ENCODE measurements around the gene COL27A1.
A peak's percentile ranks its signal among the peaks of the same experiment; 100 is the strongest.
"Not testable (repeated sequence)": the region's sequence is repeated elsewhere in the genome, so short reads cannot be mapped to it uniquely, and the experiment has no call there.

Gene COL27A1

DNA sequence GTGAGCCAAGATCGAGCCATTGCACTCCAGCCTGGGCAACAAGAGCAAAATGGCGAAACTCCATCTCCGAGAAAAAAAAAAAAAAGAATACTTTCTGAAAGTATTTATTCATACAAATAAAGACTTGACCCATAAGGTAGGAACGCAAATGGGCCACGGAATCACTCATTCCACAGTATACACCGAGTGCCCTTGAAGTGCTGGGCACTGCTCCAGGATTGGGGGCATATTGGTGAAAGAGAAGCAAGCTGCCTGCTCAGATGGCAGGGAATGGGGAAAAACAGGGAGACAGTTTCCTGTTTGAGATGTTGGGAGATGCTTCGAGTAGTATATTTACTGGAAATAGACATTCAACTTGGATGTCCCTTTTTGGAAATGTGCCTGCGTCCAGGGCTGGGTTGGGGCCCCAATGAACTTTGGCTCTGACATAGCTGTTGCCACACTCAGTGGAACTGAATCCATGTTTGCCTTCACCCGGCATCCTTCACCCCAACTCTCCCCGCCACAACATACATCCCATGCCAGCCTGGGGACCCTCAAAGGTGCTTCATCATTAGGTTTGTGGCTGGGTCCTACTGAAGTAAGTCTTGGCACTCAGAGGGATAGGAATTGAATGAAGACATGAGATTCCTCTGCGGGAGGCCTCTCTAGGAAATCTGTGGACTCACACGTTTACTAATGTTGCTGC lies 173.7 kb downstream of the COL27A1 start:
- DNase-seq, result not testable (repeated sequence)

DNA sequence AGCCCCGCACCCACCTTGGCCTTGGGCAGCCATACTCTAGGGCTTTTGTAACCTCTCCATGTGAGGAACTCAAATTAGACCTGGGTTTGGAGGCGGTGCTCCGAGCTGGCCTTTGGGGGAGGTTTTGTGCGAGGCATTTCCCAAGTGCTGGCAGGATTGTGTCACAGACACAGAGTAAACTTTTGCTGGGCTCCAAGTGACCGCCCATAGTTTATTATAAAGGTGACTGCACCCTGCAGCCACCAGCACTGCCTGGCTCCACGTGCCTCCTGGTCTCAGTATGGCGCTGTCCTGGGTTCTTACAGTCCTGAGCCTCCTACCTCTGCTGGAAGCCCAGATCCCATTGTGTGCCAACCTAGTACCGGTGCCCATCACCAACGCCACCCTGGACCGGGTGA lies 174.3 kb downstream of the COL27A1 start, which contains the start of gene ORM2:
TSS of gene ORM2 (plus strand) at position 245 of the 398 bp plus-strand sequence. CDS start at position 281, 36 bp downstream.
- DNase-seq, result not testable (repeated sequence)

DNA sequence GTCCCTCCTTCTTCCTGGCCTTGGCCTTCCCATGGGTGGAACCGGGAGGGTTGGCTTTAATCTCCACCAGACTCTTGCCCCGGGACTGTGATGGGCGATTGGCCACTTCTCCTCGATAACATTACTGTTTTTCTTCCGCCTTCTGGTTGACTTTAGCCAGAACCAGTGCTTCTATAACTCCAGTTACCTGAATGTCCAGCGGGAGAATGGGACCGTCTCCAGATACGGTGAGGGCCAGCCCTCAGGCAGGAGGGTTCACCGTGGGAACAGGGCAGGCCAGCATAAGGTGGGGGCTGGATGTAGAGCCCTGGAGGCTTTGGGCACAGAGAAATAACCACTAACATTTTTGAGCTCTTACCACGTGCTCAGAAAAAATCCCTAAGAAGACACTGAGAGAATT lies 175.3 kb downstream of the COL27A1 start:
- DNase-seq, result no peak

DNA sequence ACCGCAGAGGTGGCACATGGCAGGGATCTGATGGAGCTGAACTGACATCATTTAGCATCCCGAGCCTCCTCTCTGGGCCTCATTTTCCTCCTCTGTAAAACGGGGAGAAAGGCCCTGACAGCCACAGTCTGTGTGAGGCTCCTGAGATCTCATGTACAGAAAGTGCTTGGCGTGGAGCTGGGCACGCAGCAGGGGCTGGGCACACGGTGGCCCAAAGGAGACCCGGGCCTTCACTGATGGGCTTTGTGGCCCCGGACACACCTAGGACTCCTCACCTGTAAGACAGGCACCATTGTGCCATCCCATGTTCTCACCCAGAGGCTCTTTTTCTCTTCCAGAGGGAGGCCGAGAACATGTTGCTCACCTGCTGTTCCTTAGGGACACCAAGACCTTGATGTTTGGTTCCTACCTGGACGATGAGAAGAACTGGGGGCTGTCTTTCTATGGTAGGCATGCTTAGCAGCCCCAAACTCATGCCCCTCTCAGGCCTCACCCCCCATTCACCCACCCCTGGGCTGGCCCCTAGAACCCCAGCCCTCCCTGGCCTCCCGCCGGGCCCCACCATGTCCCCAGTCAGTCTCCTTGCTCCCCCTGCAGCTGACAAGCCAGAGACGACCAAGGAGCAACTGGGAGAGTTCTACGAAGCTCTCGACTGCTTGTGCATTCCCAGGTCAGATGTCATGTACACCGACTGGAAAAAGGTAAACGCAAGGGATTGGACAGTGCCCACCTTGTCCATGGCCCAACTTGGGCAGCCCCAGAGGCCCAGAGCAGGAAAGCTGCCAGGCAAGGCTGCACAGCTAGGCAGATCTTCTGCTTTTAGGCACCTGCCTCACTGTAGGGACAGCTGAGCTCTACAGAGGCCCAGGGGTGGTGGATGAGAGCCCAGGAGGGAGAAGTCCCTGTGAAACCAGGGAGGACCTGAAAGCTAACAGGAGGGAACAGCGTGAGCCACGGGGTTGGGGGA lies 176.2 kb downstream of the COL27A1 start:
- DNase-seq, result not testable (repeated sequence)

DNA sequence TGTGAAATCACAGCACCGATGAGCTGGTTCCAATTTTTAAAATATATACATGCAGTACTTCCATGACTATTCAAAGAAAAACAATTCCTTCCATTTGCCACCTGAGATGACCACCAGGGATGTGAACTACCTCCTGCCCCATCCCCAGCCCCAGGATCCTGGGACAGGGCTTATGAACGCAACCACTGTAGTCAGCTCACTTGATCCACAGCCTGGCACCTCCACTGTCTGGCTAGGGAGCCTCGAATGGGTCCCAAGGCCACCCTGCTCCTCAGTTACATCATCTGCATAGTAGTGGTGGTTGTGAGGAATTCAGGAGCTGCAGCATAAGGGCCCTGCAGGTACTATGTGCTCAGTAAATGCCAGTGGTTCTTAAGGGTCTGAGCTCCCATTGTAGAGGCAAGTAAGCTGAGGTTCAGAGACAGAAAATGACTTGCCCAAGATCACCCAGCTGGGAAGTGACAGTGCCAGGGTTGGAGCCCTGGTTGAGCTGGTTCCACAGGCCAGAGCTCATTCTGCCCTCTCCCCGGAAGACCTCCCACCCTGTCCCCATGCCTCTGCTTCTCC lies 177.2 kb downstream of the COL27A1 start:
- not testable (repeated sequence) for DNase-seq

DNA sequence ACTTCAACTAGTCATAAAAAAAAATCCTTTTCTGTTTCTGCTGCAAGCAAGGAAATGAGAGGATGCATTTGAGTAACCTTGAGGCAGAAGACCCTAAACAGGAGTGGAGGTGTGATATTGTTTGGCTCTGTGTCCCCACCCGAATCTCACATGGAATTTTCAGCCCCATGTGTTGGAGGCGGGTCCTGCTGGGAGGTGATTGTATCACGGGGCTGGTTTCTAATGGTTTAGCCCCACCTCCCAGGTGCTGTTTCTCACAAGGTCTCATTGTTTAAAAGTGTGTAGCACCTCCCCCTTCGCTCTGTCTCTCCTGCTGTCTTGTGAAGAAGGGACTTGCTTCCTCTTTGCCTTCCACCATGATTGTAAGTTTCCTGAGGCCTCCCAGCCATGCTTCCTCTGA lies 178.4 kb downstream of the COL27A1 start:
- DNase-seq, result not testable (repeated sequence)

DNA sequence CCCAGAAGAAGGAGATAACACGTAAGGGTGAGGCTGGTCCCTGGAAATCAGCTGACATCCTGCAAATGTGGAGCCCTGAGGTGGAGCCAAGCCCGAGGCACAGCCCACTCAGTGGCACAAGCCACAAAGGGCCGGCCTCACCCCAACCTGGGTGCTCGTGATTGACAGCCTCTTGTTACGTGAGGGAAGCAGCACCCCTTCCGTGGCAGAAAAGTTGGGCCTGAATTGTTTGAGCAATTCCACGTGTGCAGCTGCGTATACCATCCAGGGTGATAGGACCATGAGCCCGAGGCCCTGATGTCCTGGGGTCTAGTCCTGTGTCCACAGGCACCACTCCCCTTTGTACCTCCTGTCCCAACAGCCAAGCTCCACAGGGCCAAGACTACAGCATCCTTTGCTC lies 179.2 kb downstream of the COL27A1 start:
- no peak for DNase-seq

DNA sequence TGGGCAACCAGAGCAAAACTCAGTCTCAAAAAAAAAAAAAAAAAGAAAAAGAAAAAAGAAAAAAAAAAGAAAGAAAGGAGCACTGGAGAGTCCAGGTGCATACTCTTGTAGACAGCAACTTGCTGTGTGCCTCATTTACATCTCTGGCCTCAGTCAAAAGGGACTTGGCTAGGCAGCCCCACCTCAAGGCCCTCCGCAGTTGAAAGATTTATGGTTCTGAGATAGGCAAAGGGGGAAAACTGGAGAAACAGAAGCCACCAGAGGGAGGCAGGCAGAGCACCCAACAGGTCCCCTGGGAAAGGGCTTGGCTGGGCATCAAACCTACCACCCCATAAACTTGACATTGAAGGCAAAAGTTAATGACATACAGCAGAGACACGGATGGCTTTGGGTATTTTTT lies 180.4 kb downstream of the COL27A1 start:
- no peak for DNase-seq

DNA sequence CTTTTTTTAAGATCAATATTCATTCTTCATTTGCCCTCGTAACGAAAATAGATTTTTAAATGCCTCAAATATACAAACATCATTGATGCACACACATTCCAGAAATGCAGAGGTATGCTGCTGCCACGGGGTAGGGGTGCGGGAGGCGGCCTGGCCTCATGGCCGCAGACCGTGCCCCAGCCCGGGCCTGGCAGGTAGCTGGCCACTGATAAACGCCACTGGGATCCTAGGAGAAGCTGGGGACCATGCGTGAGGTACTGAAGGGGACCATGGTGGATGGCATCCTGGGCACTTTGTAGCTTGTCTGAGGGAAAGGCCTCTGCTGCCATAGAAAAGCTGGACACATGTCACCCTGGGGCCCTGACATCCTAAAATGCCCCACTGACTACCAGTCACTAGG lies 180.8 kb downstream of the COL27A1 start:
- no peak for DNase-seq

DNA sequence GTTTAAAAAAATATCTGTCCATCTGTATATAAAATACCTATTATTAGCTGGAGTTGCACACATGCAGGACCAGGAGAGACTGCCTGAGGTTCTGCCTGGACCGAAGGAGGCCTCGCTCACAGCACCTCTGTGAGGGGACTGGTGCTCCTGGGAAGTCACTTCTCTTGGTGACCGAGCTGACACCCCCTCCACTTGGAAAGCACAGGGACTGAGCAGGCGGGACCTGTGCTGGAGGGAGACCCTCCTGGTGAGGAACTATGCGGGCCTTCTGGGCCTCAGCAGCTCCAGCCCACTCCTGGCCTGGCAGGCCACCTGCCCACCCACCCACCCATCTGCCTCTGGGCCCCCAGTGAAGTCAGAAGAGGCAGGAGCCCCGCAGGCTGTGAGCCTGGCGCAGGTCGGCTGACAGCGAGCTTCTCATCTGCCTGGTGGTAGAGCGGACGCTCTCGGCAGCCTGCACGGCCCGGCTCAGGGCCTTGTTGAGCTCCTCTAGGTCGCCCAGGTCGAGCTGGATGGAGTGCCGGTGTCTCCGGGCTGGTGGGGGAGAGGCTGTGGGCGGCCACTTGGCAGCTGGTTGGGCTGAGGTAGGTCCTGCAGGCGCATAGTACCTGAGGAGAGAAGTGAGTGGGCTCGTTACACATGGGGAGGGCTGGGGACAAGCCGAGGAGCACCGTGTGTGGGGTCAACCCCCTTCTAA lies 181.5 kb downstream of the COL27A1 start:
- DNase-seq, result no peak

DNA sequence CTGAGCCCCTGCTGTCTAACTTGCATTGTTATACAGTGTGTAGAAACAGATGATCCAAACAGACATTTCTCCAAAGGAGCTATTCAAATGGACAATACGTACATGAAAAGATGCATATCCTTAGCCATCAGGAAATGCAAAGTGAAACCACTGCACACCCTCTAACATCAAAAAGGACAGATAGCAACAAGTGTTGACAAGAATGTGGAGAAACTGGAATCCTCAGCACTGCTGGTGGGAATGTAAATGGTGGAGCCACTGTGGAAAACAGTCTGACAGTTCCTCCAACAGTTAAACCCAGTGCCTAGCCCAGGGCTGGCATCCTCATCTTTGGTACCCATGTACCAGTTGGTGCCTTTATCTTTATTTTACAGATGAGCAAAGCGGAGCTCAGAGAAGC lies 182.8 kb downstream of the COL27A1 start:
- DNase-seq, result no peak

DNA sequence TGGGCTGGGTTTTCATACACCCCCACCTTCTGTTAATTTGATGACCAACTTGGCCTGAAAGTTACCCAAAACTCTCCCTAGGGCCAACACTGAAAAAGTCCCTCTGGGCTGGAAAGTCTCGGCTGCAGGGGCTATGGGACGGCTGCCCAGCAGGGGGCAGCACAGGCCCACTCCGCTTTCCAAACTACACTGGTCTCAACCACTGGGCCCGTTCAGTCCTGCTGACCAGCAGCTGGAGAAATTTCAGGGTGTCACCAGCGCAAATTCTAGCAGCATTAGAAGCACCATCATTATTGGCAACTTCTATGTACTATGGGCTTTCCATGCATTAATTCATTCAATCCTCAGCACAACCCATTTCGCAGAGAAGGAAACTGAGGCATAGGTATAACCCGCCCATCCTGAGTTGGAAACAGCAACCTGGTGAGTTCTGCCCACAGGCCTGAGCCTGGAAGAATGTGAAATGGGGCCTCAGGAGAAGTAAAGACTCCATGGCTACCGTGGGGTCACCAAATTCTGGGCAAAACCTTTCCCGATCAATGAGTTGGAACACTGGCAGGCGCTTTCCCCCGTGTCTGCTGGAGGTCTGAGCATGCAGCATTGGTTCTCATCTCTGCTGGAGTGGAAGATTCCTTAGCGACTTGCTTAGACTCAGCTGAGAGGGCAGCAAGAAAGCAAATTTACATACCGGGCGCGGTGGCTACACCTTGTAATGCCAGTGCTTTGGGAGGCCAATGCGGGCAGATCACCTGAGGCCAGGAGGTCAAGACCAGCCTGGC lies 184.0 kb downstream of the COL27A1 start:
- DNase-seq, result peak; percentile 65 to 70

DNA sequence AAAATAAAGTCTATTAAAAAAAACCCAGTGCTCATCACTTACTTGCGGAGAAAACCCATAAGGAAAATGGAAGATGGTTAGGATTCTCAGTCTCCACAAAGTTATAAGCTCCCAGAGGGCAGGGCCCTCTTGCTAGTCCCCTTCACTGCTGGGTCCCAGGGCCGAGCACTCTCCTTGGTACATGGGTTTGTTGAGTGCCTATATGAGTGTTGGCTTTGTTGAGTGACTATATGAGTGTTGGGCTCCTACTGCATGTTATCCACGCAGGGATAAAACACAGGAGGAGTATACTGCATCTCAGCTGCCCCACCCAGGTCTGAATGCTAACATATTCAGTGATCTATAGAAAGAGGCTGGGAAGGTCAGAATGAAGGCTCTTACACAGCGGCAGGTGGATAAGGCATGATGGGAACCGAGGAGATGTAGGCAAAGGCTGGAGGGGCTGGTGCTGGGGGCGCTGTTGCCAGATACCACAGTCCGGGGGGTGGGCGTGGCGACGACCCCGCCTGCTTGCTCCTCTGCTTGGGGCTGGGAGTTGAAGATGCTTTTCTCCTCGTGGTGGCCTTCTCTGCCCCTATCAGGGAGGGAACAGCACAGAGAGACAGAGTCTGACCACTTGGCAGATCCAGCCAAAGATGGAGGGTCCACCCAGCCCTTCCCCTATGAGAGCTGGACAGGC lies 186.0 kb downstream of the COL27A1 start:
- DNase-seq, result no peak

DNA sequence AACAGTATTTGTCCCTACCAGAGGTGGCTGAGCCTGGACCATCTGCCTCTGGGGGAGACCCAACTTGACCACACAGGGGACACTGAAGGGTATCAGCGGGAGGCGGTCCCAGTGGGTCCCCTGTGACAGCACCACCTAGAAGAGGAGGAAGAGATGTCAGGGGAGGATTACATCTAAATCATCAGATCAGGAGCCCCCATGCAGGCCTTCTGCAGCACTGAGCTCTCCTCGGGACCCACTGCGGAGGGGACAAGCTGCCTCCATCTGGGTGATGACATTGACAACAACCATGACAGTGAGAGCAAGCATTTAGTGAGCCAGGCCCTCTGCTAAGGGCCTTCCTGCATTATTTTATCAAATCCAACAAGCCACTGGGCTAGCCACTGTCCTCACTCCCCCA lies 186.7 kb downstream of the COL27A1 start:
- no peak for DNase-seq

DNA sequence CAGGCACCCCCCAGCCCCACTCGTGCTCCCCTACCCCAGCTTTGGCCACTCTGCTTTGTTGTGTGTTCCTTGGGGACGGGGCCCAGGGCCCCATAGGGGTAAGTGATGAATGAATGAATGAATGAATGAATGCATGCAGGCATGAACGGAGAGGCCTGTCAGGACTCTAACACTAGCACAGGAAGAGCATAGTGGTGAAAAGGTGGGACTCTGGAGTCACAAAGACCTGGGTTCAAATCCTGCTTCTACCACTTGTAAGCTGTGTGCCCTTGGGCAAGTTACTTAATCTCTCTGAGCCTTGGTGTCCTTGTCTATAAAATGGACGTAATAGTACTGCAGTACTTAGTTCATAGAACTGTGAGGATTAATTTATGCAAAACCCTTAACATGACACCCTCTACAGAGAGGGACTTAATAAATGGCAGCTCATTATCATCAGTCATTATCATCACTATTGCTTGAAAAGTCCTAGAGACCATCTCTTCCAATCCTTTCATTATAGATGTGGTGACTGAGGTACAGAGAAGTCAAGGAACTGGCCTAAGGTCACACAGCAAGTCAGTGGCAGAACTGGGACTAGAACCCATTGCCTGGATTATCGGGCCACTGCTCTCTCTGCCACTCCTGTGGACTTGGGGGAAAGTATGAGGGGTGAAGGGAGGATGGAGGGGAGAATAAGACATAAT lies 187.6 kb downstream of the COL27A1 start:
- DNase-seq, result no peak

DNA sequence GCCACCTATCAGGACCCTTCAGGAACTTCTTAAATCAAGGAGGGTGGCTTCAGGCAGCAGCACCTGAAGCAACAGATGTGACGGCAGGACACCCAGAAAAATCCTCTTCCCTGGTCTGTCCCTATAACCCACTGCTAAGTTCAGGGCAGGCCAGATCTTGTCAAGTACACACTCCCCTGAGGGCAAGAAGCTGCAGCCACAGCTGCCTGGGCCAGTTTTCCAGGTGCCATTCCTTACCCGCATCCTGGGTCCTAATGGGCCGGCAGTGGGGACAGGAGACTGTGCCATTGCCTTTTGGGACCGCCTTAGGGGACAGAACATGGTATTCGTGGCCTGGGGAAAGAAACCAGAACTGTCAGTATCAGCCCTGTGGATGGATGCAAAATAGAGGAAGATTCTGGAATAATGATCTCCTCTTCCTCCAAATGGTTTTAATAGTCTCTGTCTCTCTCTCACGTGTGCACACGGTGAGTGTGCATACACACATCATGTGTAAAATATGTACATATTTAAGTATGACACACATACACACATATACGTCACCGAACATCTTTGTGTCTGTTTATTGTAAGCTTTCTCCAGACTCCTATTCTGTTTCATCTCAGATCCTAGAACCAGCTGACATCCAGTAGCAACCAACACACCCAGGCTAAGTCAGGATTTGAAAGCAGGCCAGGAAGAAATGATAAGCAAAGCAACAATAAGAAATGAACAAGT lies 188.3 kb downstream of the COL27A1 start:
- DNase-seq, result no peak

DNA sequence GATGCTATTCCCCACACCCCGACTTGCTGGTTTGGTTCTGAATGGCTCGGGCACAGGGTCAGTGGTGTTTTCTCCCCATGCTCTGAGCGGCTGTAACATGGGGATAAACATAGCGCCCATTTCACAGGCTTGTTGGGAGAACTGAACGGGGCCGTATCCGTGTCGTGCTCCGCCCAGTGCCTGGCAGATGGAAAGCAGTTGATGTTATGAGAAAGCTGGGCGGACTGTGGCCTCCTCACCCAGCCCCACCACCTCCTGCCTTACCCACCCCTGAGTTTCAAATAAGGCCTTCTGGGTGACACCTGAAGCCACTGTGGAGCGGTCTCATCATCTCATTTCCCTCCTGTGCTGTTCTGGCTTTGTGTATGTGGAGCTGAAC lies 188.8 kb downstream of the COL27A1 start:
- no peak for DNase-seq

DNA sequence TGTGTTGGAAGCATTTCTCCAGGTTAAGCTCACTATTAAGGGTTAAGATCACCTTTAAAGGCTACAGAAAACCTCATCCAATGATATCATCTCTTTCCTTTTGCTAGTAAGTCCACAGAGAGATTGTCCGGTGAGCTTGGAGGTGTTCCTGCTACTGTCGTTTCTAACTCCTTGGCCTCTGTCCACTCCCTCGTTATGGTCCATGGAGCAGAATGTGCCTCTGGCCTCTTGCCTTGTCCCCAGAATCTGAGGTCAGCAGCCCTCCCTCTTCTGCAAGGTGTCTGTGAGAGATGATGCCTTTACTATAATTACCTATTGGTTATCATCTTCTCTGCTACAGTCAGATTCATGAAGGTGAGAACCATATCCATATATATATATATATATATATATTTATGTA lies 189.4 kb downstream of the COL27A1 start:
- no peak for DNase-seq

DNA sequence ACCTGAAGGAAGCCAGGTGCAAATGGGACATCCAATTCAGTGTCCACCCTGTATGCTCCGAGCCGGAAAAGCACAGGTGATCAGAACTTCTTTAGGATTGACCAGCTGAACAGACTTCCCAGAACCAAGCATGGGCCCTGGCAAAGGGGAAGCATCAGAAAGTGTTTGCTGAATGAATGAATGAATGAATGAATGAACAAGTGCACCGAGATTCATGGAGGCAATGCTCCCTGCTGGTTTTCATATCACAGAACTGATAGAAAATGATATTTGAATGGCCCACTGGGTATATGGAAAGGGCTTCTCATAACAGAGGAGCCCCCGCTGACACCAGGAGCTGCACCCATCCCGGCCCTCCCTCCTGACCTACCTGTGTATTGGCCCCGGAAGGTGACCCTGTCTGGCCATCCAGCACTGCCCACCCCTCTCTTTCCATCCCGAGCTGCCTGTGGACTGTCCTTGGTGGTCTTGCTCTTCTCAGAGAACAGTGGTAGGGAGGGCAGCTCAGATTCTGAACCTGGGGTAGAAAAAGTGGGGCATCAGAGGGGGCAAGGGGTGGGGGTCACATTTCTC lies 190.2 kb downstream of the COL27A1 start:
- no peak for DNase-seq

DNA sequence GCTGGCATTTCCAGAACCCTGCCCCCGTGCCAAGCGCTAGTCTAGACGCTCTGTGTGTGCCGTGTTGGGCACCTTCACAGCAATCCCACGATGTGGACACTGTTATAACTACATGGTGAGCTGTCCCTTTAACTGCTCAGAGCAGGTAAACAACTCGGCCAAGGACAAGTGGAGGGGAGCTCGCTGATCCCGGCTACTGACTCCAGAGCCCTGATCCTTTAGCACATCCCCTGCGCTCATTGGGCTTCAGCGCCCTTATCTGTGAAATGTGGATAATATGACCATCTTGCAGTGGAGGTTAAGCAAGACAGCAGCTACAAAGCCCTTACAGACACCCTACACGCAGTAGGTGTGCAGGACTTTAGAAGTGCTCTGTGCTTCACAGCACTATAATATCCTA lies 190.8 kb downstream of the COL27A1 start:
- no peak for DNase-seq

Measured in activated CD4-positive, alpha-beta T cell treated with anti-CD3 and anti-CD28 coated beads, Interleukin-2, amount 50 U/mL, for 48 hours (primary cell).